ENCODE measurements around the gene PLXND1. TPM values are rescaled to one million over a fixed set of nuclear protein-coding genes. Genes with fewer than 3 reads are reported as not detected.
A peak's percentile ranks its signal among the peaks of the same experiment; 100 is the strongest.

Gene PLXND1
- total and polyA plus RNA-seq, 9 donors, result 21.6 to 120 (median 57.1) TPM

- no peaks in the 10 kb centered on the region for H3K27me3 ChIP-seq
- H3K4me1 ChIP-seq (ENCODE audit: insufficient read depth), result no peaks in the 10 kb centered on the region
- H3K27ac ChIP-seq, result no peak overlapping the region
- H3K9me3 ChIP-seq, result no peaks in the 10 kb centered on the region
- no peak overlapping the region for H3K4me3 ChIP-seq
- intact Hi-C loops (cut with DNase I), result no loop called here
- 65 to 78% (median 66%) methylated on average over 13 to 17 of the region's 17 CpGs for WGBS, 3 donors
- DNase-seq, result peak in 1 of 5 donors; percentile 31
- H3K36me3 ChIP-seq, result no peaks in the 10 kb centered on the region
- TF ChIP-seq POLR2A (IDR thresholded peaks at IDR 0.05), result no peak
These were observed 29.1 kb downstream of the PLXND1 start for GRCh38 chr3:129577366-129577765.

- intact Hi-C loops (cut with DNase I), result no loop called here
- 80 to 85% (median 81%) methylated on average over 18 of the region's 18 CpGs for WGBS, 3 donors
These were observed 29.7 kb downstream of the PLXND1 start for GRCh38 chr3:129576514-129577352.

GRCh38 chr3:129575997-129576384 lies 30.5 kb downstream of the PLXND1 start:
- DNase-seq, result no peak
- Histone ChIP-seq H3K9me3 (no peaks in the 10 kb centered on the region), H3K27me3 (no peaks in the 10 kb centered on the region), H3K4me3 (no peak overlapping the region), H3K27ac (no peak overlapping the region), H3K4me1 (ENCODE audit: insufficient read depth) (no peaks in the 10 kb centered on the region), H3K36me3 (no peaks in the 10 kb centered on the region)
- WGBS, 3 donors, result 91 to 92% (median 91%) methylated on average over 10 of the region's 10 CpGs
- TF ChIP-seq, protein P1, sequence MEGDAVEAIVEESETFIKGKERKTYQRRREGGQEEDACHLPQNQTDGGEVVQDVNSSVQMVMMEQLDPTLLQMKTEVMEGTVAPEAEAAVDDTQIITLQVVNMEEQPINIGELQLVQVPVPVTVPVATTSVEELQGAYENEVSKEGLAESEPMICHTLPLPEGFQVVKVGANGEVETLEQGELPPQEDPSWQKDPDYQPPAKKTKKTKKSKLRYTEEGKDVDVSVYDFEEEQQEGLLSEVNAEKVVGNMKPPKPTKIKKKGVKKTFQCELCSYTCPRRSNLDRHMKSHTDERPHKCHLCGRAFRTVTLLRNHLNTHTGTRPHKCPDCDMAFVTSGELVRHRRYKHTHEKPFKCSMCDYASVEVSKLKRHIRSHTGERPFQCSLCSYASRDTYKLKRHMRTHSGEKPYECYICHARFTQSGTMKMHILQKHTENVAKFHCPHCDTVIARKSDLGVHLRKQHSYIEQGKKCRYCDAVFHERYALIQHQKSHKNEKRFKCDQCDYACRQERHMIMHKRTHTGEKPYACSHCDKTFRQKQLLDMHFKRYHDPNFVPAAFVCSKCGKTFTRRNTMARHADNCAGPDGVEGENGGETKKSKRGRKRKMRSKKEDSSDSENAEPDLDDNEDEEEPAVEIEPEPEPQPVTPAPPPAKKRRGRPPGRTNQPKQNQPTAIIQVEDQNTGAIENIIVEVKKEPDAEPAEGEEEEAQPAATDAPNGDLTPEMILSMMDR (IDR thresholded peaks at IDR 0.05), result no peak
- TF ChIP-seq POLR2A (IDR thresholded peaks at IDR 0.05) (no peak), EP300 (IDR thresholded peaks at IDR 0.05) (no peak)
- intact Hi-C loops (cut with DNase I), result no loop called here

More at GRCh38 chr3:129576514-129577352, 29.7 kb downstream of the PLXND1 start:
- TF ChIP-seq EP300 (IDR thresholded peaks at IDR 0.05), result no peak
- TF ChIP-seq, protein P1 (IDR thresholded peaks at IDR 0.05), result no peak
- TF ChIP-seq POLR2A (IDR thresholded peaks at IDR 0.05), result no peak
- Histone ChIP-seq H3K4me1 (ENCODE audit: insufficient read depth) (no peaks in the 10 kb centered on the region), H3K27ac (no peak overlapping the region), H3K4me3 (no peak overlapping the region), H3K9me3 (no peaks in the 10 kb centered on the region), H3K36me3 (no peaks in the 10 kb centered on the region), H3K27me3 (no peaks in the 10 kb centered on the region)
- DNase-seq, result peak in 1 of 5 donors; percentile 19

- no peak overlapping the region for H3K27ac ChIP-seq
- TF ChIP-seq EP300 (IDR thresholded peaks at IDR 0.05) (no peak), POLR2A (IDR thresholded peaks at IDR 0.05) (no peak)
- TF ChIP-seq, protein P1 (IDR thresholded peaks at IDR 0.05), result no peak
- H3K4me3 ChIP-seq, result no peak overlapping the region
- no peaks in the 10 kb centered on the region for H3K36me3 ChIP-seq
- no peak for DNase-seq
- H3K4me1 ChIP-seq (ENCODE audit: insufficient read depth), result no peaks in the 10 kb centered on the region
- intact Hi-C loops (cut with DNase I), result no loop called here
- WGBS, 3 donors, result 79 to 86% (median 86%) methylated on average over 19 of the region's 19 CpGs
- H3K9me3 ChIP-seq, result no peaks in the 10 kb centered on the region
- H3K27me3 ChIP-seq, result no peaks in the 10 kb centered on the region
These were observed 31.1 kb downstream of the PLXND1 start for GRCh38 chr3:129575233-129575996.
